Measurements from ENCODE around the gene ERG.

The ERG gene

DNA sequence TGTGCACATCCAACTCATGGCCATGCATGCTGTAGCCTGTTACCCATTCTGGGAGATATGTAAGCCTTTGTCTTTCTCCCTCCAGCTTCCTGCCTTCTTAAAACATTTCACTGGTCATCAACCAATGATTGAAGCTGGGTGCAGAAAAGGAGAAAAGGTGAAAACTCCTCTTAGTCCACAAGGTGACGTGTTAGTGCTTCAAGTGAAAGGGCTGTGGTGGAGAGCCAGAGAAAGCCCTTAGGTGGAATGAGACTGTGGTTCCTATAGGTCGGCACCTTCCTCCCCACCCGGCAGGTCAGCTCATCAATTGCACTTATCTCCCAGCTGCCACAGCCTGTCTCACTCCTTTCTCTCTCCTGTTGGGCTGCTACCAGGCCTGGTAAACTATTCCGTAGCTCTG lies 30.4 kb downstream of the ERG start:
- Histone ChIP-seq H3K4me3 (ENCODE audit: control insufficient read depth in 1 of 7, extremely low read depth in 1 of 7, insufficient read depth in 4 of 7, low read depth in 2 of 7, low read length in 6 of 7) (peak overlapping the region in 4 of 7 experiments; percentile 3 to 48 (median 34)), H3K27me3 (replicated peaks in 2 of 5; ENCODE audit: control insufficient read depth in 4 of 5, insufficient read depth in 5 of 5, low read length in 4 of 5) (no peaks in the 10 kb centered on the region), H3K4me1 (ENCODE audit: control extremely low read depth in 1 of 4, control insufficient read depth in 4 of 4, insufficient read depth in 4 of 4, low read length in 3 of 4) (peaks cover 34 to 76% (median 63%) of the 10 kb centered on the region in 4 experiments), H3K36me3 (ENCODE audit: control insufficient read depth in 4 of 4, insufficient read depth in 4 of 4, low read length in 3 of 4) (peaks cover 5 to 44% (median 31%) of the 10 kb centered on the region in 4 experiments), H3K27ac (ENCODE audit: insufficient read depth in 1 of 2, low read depth in 1 of 2, low read length in 2 of 2, poor library complexity in 1 of 2, severe bottlenecking in 2 of 2) (peak overlapping the region; percentile 13 to 60), H3K9me3 (ENCODE audit: control extremely low read depth in 1 of 5, control insufficient read depth in 4 of 5, insufficient read depth in 2 of 5, low read depth in 1 of 5, low read length in 4 of 5) (no peaks in the 10 kb centered on the region)
- 80% methylated on average over 2 of the region's 4 CpGs for WGBS (ENCODE audit: insufficient coverage)
- POLR2A ChIA-PET = no interaction called here
- DNase-seq = peak in 2 of 3 donors; percentile 47
- CTCF ChIA-PET = interaction anchor here (1.0 to 1.2 kb wide), 3 partner anchors 19 to 708 kb away, joined by 3 to 4 read pairs (median 3); no protein-coding TSS in a partner anchor

DNA sequence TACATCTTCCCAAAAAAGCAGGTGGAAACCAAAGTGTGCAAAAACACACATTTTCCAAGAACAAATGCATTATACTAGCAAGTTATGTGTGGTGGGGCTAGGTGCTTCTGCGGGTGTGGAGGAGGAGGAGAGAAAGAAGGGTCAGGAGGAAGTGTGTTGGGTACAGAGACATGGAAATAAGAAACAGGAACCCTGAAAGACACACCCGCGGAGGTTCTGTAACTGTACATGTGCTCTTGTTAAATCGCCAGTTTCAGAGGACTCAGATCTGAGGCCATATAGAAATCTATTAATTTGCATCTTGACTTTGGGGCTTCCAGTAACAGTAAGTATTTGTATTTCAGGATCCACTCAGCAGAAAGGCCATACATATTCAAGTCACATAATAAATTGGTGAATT lies 30.9 kb downstream of the ERG start:
- Histone ChIP-seq H3K27me3 (replicated peaks in 2 of 5; ENCODE audit: control insufficient read depth in 4 of 5, insufficient read depth in 5 of 5, low read length in 4 of 5) (no peaks in the 10 kb centered on the region), H3K9me3 (ENCODE audit: control extremely low read depth in 1 of 5, control insufficient read depth in 4 of 5, insufficient read depth in 2 of 5, low read depth in 1 of 5, low read length in 4 of 5) (no peaks in the 10 kb centered on the region), H3K4me3 (ENCODE audit: control insufficient read depth in 1 of 7, extremely low read depth in 1 of 7, insufficient read depth in 4 of 7, low read depth in 2 of 7, low read length in 6 of 7) (peak overlapping the region in 4 of 7 experiments; percentile 3 to 48 (median 34)), H3K27ac (ENCODE audit: insufficient read depth in 1 of 2, low read depth in 1 of 2, low read length in 2 of 2, poor library complexity in 1 of 2, severe bottlenecking in 2 of 2) (peak overlapping the region; percentile 13 to 60), H3K4me1 (ENCODE audit: control extremely low read depth in 1 of 4, control insufficient read depth in 4 of 4, insufficient read depth in 4 of 4, low read length in 3 of 4) (peaks cover 33 to 76% (median 62%) of the 10 kb centered on the region in 4 experiments), H3K36me3 (ENCODE audit: control insufficient read depth in 4 of 4, insufficient read depth in 4 of 4, low read length in 3 of 4) (peaks cover 7 to 43% (median 32%) of the 10 kb centered on the region in 4 experiments)
- ChIA-PET POLR2A (interaction anchor here (0.7 kb wide), 1 partner anchor 8 kb away, joined by 3 read pairs; no protein-coding TSS in a partner anchor), CTCF (interaction anchor here (1.0 to 1.2 kb wide), 3 partner anchors 18 to 709 kb away, joined by 3 to 4 read pairs (median 3); no protein-coding TSS in a partner anchor)
- WGBS (ENCODE audit: insufficient coverage) = 0% methylated on average over 4 of the region's 4 CpGs
- DNase-seq = peak in 2 of 3 donors; percentile 67 to 73

DNA sequence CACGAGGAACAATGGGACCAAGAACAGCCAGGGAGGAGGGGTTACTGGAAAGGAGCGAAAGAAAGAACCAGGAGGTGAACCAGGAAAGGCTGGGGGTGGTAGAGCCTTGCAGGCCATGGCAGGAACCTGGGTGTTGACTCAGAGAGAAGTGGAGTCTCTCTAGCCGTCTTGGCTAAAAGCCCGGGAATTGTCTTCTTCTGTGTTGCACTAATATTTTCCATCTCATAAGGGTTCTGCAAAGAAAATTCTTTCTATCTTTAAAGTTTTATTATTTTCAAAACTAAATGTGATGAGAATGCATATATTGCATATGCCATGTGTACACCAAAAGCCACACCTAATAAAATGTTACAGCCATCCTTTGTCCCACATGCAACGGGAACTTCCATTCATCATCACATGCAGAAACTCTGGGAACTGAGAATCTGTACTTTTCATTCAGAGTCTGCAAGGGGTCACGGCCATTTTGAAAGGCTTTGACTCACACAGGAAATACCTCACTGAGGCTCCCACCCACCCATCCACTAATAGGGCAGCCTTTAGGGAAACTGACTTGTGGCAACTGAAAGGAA lies 38.0 kb downstream of the ERG start:
- CTCF ChIA-PET = interaction anchor here (1.7 kb wide), 1 partner anchor 11 kb away, joined by 5 read pairs; no protein-coding TSS in a partner anchor
- Histone ChIP-seq H3K27ac (ENCODE audit: insufficient read depth in 1 of 2, low read depth in 1 of 2, low read length in 2 of 2, poor library complexity in 1 of 2, severe bottlenecking in 2 of 2) (peak overlapping the region in 1 of 2 experiments; percentile 50), H3K27me3 (replicated peaks in 2 of 5; ENCODE audit: control insufficient read depth in 4 of 5, insufficient read depth in 5 of 5, low read length in 4 of 5) (no peaks in the 10 kb centered on the region), H3K36me3 (ENCODE audit: control insufficient read depth in 4 of 4, insufficient read depth in 4 of 4, low read length in 3 of 4) (peaks cover 12 to 59% (median 43%) of the 10 kb centered on the region in 4 experiments), H3K9me3 (ENCODE audit: control extremely low read depth in 1 of 5, control insufficient read depth in 4 of 5, insufficient read depth in 2 of 5, low read depth in 1 of 5, low read length in 4 of 5) (no peaks in the 10 kb centered on the region), H3K4me1 (ENCODE audit: control extremely low read depth in 1 of 4, control insufficient read depth in 4 of 4, insufficient read depth in 4 of 4, low read length in 3 of 4) (peaks cover 5 to 61% (median 43%) of the 10 kb centered on the region in 4 experiments), H3K4me3 (ENCODE audit: control insufficient read depth in 1 of 7, extremely low read depth in 1 of 7, insufficient read depth in 4 of 7, low read depth in 2 of 7, low read length in 6 of 7) (no peak overlapping the region)
- DNase-seq = no peak
- 66% methylated on average over 4 of the region's 6 CpGs for WGBS (ENCODE audit: insufficient coverage)
- POLR2A ChIA-PET = no interaction called here

DNA sequence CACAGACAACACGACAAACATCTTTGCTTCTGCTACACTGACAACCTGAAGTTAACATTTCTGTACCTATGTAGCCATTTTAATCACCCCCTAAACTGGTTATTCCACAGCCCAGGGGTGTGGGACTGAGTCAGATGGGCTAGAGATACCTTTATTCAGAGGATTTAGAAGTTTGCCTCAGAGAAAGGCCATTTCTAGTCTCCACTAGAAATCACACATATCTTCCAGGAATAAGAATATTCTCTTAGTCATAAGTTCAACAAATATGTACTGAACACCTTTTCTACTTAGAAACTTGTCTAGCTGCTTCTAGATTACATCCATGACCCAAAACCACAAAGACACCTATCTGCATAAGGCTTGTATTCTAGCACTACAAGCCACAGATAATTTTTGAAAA lies 38.8 kb downstream of the ERG start:
- Histone ChIP-seq H3K36me3 (ENCODE audit: control insufficient read depth in 4 of 4, insufficient read depth in 4 of 4, low read length in 3 of 4) (peaks cover 12 to 57% (median 44%) of the 10 kb centered on the region in 4 experiments), H3K27ac (ENCODE audit: insufficient read depth in 1 of 2, low read depth in 1 of 2, low read length in 2 of 2, poor library complexity in 1 of 2, severe bottlenecking in 2 of 2) (peak overlapping the region in 1 of 2 experiments; percentile 29), H3K27me3 (replicated peaks in 2 of 5; ENCODE audit: control insufficient read depth in 4 of 5, insufficient read depth in 5 of 5, low read length in 4 of 5) (no peaks in the 10 kb centered on the region), H3K4me3 (ENCODE audit: control insufficient read depth in 1 of 7, extremely low read depth in 1 of 7, insufficient read depth in 4 of 7, low read depth in 2 of 7, low read length in 6 of 7) (no peak overlapping the region), H3K9me3 (ENCODE audit: control extremely low read depth in 1 of 5, control insufficient read depth in 4 of 5, insufficient read depth in 2 of 5, low read depth in 1 of 5, low read length in 4 of 5) (no peaks in the 10 kb centered on the region), H3K4me1 (ENCODE audit: control extremely low read depth in 1 of 4, control insufficient read depth in 4 of 4, insufficient read depth in 4 of 4, low read length in 3 of 4) (peaks cover 5 to 66% (median 43%) of the 10 kb centered on the region in 4 experiments)
- WGBS (ENCODE audit: insufficient coverage) = 100% methylated on average over 1 of the region's 1 CpG
- DNase-seq = no peak
- CTCF ChIA-PET = interaction anchor here (1.4 to 1.5 kb wide), 2 partner anchors 10 to 19 kb away, joined by 4 to 6 read pairs; no protein-coding TSS in a partner anchor
- POLR2A ChIA-PET = no interaction called here

DNA sequence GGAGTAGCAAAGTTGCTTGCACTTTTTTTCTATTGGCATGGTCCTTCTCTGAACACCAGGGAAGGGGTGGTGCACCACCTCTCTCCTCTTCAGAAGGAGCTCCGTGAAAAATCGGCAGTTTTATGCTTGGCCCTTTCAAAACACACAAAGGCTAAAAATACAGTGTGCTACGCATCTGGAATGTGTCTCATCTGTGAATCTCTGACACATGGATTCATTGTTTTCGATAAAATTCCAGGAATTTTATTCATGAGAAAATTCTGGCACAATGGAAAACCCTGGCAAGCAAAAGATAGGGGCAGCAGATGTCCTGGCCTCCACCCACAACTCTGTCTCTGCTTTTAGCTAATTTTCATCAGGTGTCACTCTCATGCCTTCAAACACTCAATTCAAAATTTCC lies 42.9 kb downstream of the ERG start:
- WGBS (ENCODE audit: insufficient coverage) = 94% methylated on average over 4 of the region's 4 CpGs
- POLR2A ChIA-PET = no interaction called here
- H3K4me1 ChIP-seq (ENCODE audit: control extremely low read depth in 1 of 4, control insufficient read depth in 4 of 4, insufficient read depth in 4 of 4, low read length in 3 of 4) = peaks cover 0 to 54% (median 19%) of the 10 kb centered on the region in 4 experiments
- no peak for DNase-seq
- CTCF ChIA-PET = interaction anchor here (0.8 to 1.6 kb wide), 2 partner anchors 8 to 44 kb away, joined by 3 to 4 read pairs; partner anchors contain the start of gene ERG
- H3K36me3 ChIP-seq (ENCODE audit: control insufficient read depth in 4 of 4, insufficient read depth in 4 of 4, low read length in 3 of 4) = peaks cover 2 to 50% (median 40%) of the 10 kb centered on the region in 4 experiments
- peak overlapping the region in 1 of 2 experiments; percentile 45 for H3K27ac ChIP-seq (ENCODE audit: insufficient read depth in 1 of 2, low read depth in 1 of 2, low read length in 2 of 2, poor library complexity in 1 of 2, severe bottlenecking in 2 of 2)
- no peaks in the 10 kb centered on the region for H3K9me3 ChIP-seq (ENCODE audit: control extremely low read depth in 1 of 5, control insufficient read depth in 4 of 5, insufficient read depth in 2 of 5, low read depth in 1 of 5, low read length in 4 of 5)
- no peaks in the 10 kb centered on the region for H3K27me3 ChIP-seq (replicated peaks in 2 of 5; ENCODE audit: control insufficient read depth in 4 of 5, insufficient read depth in 5 of 5, low read length in 4 of 5)
- H3K4me3 ChIP-seq (ENCODE audit: control insufficient read depth in 1 of 7, extremely low read depth in 1 of 7, insufficient read depth in 4 of 7, low read depth in 2 of 7, low read length in 6 of 7) = no peak overlapping the region

DNA sequence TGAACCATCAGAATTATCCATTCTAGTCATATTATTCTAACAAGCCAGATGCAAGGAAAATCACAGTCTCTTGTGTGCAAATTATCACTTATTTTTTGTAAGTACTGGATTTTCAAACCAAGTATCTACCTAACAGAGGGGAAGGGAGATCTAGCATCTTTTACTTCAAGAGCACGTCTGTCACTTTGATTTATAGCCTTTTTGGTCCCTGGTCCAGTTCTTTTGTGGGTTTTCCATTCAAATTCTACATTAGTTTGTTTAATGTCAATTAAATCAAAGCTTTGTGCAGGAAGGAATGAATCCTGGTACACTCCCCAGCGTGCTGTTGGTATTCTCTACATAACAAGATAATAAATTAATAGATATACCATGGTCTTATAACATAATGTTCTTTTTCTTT lies 43.6 kb downstream of the ERG start:
- DNase-seq = no peak
- WGBS (ENCODE audit: insufficient coverage) = no CpG with 5 or more reads among the region's 2 CpGs

DNA sequence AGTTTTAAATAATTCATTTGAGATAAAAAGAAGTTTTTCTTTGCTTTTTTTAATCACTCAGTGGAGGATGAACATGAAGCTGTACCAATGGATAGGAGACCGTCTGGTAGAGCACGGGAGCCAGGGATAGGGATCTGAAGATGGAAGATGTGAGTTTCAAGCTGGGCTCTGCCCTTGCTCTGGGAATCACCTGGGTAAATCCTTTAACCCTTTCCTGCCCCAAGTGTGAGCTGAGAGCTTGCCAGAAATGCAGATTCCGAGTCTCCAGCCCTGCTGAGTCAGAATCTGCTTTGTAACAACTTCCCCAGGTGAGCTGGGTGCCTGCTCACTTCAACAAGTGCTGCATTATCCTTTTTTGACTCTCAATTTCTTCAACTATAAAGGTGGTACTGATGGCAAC lies 44.1 kb downstream of the ERG start:
- ChIA-PET CTCF (interaction anchor here (0.8 to 1.1 kb wide), 4 partner anchors 8 to 61 kb away, joined by 3 read pairs; no protein-coding TSS in a partner anchor), POLR2A (interaction anchor here (1.1 kb wide), 1 partner anchor 42 kb away, joined by 4 read pairs; no protein-coding TSS in a partner anchor)
- Histone ChIP-seq H3K4me1 (ENCODE audit: control extremely low read depth in 1 of 4, control insufficient read depth in 4 of 4, insufficient read depth in 4 of 4, low read length in 3 of 4) (peaks cover 2 to 50% (median 12%) of the 10 kb centered on the region in 4 experiments), H3K9me3 (ENCODE audit: control extremely low read depth in 1 of 5, control insufficient read depth in 4 of 5, insufficient read depth in 2 of 5, low read depth in 1 of 5, low read length in 4 of 5) (no peaks in the 10 kb centered on the region), H3K4me3 (ENCODE audit: control insufficient read depth in 1 of 7, extremely low read depth in 1 of 7, insufficient read depth in 4 of 7, low read depth in 2 of 7, low read length in 6 of 7) (no peak overlapping the region), H3K27ac (ENCODE audit: insufficient read depth in 1 of 2, low read depth in 1 of 2, low read length in 2 of 2, poor library complexity in 1 of 2, severe bottlenecking in 2 of 2) (peak overlapping the region in 1 of 2 experiments; percentile 12), H3K27me3 (replicated peaks in 2 of 5; ENCODE audit: control insufficient read depth in 4 of 5, insufficient read depth in 5 of 5, low read length in 4 of 5) (no peaks in the 10 kb centered on the region), H3K36me3 (ENCODE audit: control insufficient read depth in 4 of 4, insufficient read depth in 4 of 4, low read length in 3 of 4) (peaks cover 0 to 44% (median 36%) of the 10 kb centered on the region in 4 experiments)
- WGBS (ENCODE audit: insufficient coverage) = 75% methylated on average over 1 of the region's 3 CpGs
- no peak for DNase-seq

More for the DNA sequence above, 43.6 kb downstream of the ERG start:
- Histone ChIP-seq H3K9me3 (ENCODE audit: control extremely low read depth in 1 of 5, control insufficient read depth in 4 of 5, insufficient read depth in 2 of 5, low read depth in 1 of 5, low read length in 4 of 5) (no peaks in the 10 kb centered on the region), H3K27me3 (replicated peaks in 2 of 5; ENCODE audit: control insufficient read depth in 4 of 5, insufficient read depth in 5 of 5, low read length in 4 of 5) (no peaks in the 10 kb centered on the region), H3K36me3 (ENCODE audit: control insufficient read depth in 4 of 4, insufficient read depth in 4 of 4, low read length in 3 of 4) (peaks cover 0 to 47% (median 38%) of the 10 kb centered on the region in 4 experiments), H3K4me1 (ENCODE audit: control extremely low read depth in 1 of 4, control insufficient read depth in 4 of 4, insufficient read depth in 4 of 4, low read length in 3 of 4) (peaks cover 0 to 48% (median 12%) of the 10 kb centered on the region in 4 experiments), H3K27ac (ENCODE audit: insufficient read depth in 1 of 2, low read depth in 1 of 2, low read length in 2 of 2, poor library complexity in 1 of 2, severe bottlenecking in 2 of 2) (peak overlapping the region in 1 of 2 experiments; percentile 45), H3K4me3 (ENCODE audit: control insufficient read depth in 1 of 7, extremely low read depth in 1 of 7, insufficient read depth in 4 of 7, low read depth in 2 of 7, low read length in 6 of 7) (no peak overlapping the region)
- ChIA-PET POLR2A (interaction anchor here (1.1 kb wide), 1 partner anchor 42 kb away, joined by 4 read pairs; no protein-coding TSS in a partner anchor), CTCF (interaction anchor here (0.8 to 1.6 kb wide), 5 partner anchors 8 to 45 kb away, joined by 3 to 4 read pairs (median 3); partner anchors contain the start of gene ERG)
